NCI-H2029 (cell line): ENCODE results near the gene CLEC2L.
"Not testable (repeated sequence)": the region's sequence is repeated elsewhere in the genome, so short reads cannot be mapped to it uniquely, and the experiment has no call there.

Experiments used
- DNase-seq: peaks from one replicate; lab custom pipeline; 2025; lab: John Stamatoyannopoulos, UW

Gene CLEC2L

GRCh38 chr7:139523968-139524815, 707 bp downstream of the CLEC2L start:
- no peak for DNase-seq

- DNase-seq = no peak
Measured at GRCh38 chr7:139525239-139525638, 1.8 kb downstream of the CLEC2L start.

- no peak for DNase-seq
Measured at GRCh38 chr7:139525750-139526149, 2.3 kb downstream of the CLEC2L start.

- DNase-seq = no peak
Measured at GRCh38 chr7:139526578-139527544, 3.4 kb downstream of the CLEC2L start.

- no peak for DNase-seq
Measured at GRCh38 chr7:139531094-139531493, 7.6 kb downstream of the CLEC2L start.

GRCh38 chr7:139532636-139533155, 9.2 kb downstream of the CLEC2L start:
- no peak for DNase-seq

- no peak for DNase-seq
Measured at GRCh38 chr7:139534096-139534495, 10.6 kb downstream of the CLEC2L start.

GRCh38 chr7:139534966-139535651, 11.6 kb downstream of the CLEC2L start:
- no peak for DNase-seq

- no peak for DNase-seq
Measured at GRCh38 chr7:139536152-139536551, 12.7 kb downstream of the CLEC2L start.

GRCh38 chr7:139538881-139539635, 15.6 kb downstream of the CLEC2L start:
- no peak for DNase-seq

- DNase-seq = no peak
Measured at GRCh38 chr7:139540203-139540602, 16.7 kb downstream of the CLEC2L start.

- DNase-seq = no peak
Measured at GRCh38 chr7:139541600-139542307, 18.3 kb downstream of the CLEC2L start.

- DNase-seq = no peak
Measured at GRCh38 chr7:139542308-139543151, 19.0 kb downstream of the CLEC2L start.

- DNase-seq = no peak
Measured at GRCh38 chr7:139543801-139544603, 20.5 kb downstream of the CLEC2L start.

- DNase-seq = no peak
Measured at GRCh38 chr7:139544645-139545044, 21.2 kb downstream of the CLEC2L start.

- DNase-seq = no peak
Measured at GRCh38 chr7:139548302-139549028, 25.0 kb downstream of the CLEC2L start.

- not testable (repeated sequence) for DNase-seq
Measured at GRCh38 chr7:139553991-139554700, 30.7 kb downstream of the CLEC2L start.
